ENCODE data around the gene DNASE2.
"Not testable (repeated sequence)": the region's sequence is repeated elsewhere in the genome, so short reads cannot be mapped to it uniquely, and the experiment has no call there.

Gene DNASE2

DNA sequence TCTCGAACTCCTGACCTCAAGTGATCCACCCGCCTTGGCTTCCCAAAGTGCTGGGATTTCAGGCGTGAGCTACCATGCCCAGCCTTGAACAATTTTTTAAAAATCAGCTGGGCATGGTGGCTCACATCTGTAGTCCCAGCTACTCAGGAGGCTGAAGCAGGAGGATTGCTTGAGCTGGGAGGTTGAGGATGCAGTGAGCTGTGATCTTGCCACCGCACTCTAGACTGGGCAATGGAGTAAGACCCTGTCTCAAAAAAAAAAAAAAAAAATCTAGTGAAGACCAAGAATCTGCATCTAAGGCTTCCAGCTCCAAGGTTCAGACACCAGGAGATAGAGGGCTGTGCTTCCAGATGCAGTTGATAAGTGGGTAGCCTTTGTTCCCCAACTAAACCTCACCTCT, 17.1 kb downstream of the DNASE2 start:
- DNase-seq (no peak), ATAC-seq (no peak)

DNA sequence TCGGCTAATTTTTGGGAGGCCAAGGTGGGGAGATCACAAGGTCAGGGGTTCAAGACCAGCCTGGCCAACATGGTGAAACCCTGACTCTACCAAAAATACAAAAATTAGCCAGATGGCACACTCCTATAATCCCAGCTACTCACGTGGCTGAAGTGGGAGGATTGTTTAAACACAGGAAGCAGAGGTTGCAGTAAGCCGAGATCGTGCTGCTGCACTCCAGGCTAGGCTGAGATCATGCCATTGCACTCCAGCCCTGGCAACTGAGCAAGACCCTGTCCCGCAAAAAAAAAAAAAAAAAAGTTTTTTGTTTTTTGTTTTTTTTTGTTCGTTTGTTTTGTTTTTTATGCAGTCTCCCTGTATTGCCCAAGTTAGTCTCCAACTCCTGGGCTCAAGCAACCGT, 21.7 kb downstream of the DNASE2 start:
- DNase-seq: no peak
- ATAC-seq: no peak

GRCh38 chr19:12858041-12858928, 23.0 kb downstream of the DNASE2 start:
- ATAC-seq (no peak), DNase-seq (no peak)

- ATAC-seq: no peak
- no peak for DNase-seq
Observed at GRCh38 chr19:12856653-12857052, 24.6 kb downstream of the DNASE2 start.

GRCh38 chr19:12847159-12848139, 33.8 kb downstream of the DNASE2 start:
- peak; percentile 95 for DNase-seq
- ATAC-seq: peak; percentile 98

- not testable (repeated sequence) for ATAC-seq
Observed at GRCh38 chr19:12846613-12847012, 34.6 kb downstream of the DNASE2 start.

GRCh38 chr19:12843999-12844732, 37.1 kb downstream of the DNASE2 start:
- no peak for DNase-seq
- ATAC-seq: no peak

More at GRCh38 chr19:12846613-12847012, 34.6 kb downstream of the DNASE2 start:
- not testable (repeated sequence) for DNase-seq

DNA sequence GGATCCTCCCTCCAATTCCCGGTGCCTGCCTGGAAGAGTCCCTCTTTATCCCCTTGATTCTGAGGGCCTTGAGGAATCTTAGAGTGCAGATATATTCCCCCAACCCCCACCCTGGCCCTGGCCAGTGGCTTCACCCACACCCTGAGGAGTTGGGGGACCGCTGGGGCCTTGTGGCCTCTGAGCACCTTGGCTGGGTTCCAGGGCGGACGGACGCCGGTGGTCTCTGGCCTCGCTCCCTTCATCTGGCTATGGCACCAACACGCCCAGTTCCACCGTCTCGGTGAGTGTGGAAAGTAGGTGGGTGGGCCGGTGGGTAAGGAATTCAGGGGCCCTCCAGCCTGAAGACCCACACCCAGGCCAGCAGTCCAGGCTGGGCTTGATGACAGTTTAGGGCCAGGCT, 37.9 kb downstream of the DNASE2 start:
- no peak for ATAC-seq
- no peak for DNase-seq

DNA sequence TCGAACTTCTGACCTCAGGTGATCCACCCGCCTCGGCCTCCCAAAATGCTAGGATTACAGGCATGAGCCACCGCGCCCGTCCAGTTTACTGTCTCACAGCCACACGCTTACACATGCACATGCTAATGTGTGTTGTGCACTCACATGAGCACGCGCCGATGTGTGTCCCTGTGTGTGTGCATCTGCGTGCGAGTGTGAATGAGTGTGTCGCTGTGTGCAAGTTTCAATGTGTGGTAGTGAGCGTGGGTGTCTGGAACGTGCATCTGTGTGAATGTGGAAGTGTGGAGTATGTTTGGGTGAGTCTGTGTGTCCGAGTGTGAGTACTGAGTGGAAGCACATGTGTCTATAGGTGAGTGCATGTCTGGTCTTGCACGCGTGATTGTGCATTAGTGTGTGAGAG, 38.7 kb downstream of the DNASE2 start:
- no peak for ATAC-seq

GRCh38 chr19:12841094-12841493, 40.2 kb downstream of the DNASE2 start:
- ATAC-seq (no peak), DNase-seq (peak; percentile 34)

More for the DNA sequence above, 38.7 kb downstream of the DNASE2 start:
- DNase-seq: no peak

DNA sequence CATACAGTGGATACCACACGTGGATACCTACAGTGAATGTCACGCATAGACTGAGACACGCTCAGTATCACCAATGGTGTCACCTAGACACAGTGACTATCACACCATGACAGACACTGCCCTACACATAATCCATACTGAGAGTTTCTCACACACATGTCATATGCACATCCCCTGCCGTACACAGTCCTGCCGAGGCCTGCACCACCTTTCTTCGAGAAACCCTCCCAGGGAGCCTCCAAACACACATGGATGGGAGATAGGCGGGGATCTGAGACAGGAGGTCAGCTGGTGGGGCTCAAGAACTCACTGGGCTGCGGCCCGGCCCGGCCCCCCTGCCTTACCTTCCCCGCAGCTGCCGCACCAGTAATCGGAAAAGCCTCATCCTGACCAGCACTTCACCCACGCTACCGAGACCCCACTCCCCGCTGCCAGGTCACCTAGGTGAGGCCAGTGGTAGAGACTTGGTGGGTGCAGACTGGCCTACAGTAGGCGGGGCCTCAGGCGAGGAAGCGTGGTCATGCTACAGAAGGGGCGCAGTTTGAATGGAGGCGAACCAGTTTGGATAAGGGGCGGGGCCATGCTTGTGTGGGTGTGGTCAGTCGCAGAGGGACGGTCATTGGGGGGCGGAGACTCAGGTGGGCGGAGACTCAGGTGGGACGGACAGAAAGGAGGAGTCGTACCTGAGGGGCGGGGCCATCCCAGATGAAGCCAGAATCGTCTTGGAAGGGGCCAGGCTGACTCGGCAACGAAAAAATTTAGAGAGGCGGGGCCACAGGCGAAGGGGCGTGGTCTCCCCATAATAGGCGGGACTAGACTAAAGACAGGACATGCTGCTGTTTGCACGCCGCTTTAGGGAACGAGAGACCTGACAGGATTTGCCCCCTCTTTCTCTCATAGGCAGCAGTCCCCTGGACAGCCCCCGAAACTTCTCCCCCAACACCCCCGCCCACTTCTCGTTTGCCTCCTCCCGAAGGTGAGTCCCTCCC, 40.9 kb downstream of the DNASE2 start:
- peak; percentile 71 for DNase-seq
- ATAC-seq: no peak

DNA sequence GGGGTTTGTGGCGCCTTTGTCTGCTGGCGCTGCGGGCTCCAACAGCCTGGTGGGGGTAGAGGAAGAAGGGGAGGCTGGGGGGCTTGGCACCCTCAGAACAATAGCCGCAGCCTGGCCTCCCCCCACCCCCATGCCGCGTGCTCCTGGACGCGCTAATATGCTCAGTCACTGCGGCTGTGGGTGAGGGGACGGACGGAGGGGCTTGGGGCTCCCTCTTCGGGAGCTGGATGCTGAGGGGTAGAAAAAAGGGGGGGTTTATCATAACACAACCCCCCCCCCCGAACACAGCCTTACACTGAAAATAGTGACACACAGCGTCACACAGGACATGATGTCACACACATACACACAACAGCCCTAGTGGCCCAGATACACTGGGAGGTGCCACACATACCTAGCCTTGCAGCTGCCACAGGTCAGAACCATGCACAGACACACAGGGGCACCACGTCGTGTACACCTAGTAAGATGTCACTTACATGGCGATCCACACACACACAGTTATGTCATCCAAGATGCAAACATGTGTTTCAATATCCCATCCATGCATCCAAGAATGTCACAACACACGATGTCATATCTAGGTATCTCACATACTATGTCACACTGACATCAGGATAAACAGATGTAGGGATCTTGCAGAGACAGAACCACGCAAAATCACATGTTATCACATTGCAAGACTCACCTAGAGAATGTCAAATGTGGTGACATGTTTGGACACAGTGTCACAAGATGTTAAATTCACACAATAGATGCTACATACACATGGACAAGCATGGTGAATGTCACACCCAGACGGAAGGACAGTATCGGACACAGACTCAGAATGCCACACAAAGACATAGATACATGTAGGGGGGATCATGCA, 42.1 kb downstream of the DNASE2 start:
- peak; percentile 16 for DNase-seq
- no peak for ATAC-seq

GRCh38 chr19:12838182-12838885, 42.9 kb downstream of the DNASE2 start, which contains the start of gene MAST1:
MAST1 (plus strand) TSS chr19:12838515; CDS start chr19:12838573, 58 bp downstream.
- ATAC-seq (peak; percentile 56), DNase-seq (peak; percentile 73)

GRCh38 chr19:12837225-12837624, 44.0 kb downstream of the DNASE2 start:
- no peak for ATAC-seq

DNA sequence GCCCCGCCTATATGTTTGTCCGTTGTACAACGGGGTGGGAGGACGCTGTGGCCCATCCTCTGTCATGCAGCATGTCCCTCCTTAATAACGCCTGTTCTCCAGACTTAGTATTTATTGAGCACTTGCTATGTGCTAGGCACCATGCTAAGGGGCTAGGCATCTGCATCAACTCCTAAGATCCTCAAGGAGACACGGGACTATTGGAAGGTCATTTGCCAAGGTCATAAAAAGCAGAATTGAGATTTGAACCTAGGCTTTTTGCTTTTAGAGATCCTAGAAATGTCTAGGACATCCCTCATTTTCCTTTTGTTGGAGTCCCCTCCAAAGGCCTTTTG, 44.8 kb downstream of the DNASE2 start:
- DNase-seq (no peak), ATAC-seq (no peak)

More at GRCh38 chr19:12837225-12837624, 44.0 kb downstream of the DNASE2 start:
- peak; percentile 15 for DNase-seq

- DNase-seq (peak; percentile 49), ATAC-seq (no peak)
Observed at GRCh38 chr19:12834976-12835757, 46.1 kb downstream of the DNASE2 start.

DNA sequence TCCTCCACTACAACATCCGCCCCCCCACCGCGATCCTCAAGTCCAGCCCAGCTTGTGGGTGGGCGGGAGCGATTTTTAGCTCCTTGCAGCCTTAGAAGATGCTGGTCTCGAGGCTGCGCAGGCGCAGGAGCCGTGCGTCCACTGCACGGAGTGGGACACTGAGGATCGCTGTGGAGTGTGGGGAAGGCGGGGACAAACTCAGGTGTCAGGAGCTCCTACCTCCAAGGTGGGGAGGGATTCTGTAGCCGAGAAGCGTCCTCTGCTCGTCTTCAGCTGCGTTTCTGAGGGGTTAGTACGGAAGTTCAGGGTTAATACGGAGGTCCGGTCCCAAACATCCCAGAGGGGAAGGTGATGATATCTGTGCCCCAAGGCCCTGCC, 46.7 kb downstream of the DNASE2 start, which contains the start of gene RTBDN:
RTBDN (minus strand) TSS at position 14 of the 378 bp plus-strand sequence. CDS start 4,600 bp downstream, outside the sequence.
- DNase-seq (no peak), ATAC-seq (no peak)

Data from stimulated activated naive CD8-positive, alpha-beta T cell treated with anti-CD3 and anti-CD28 coated beads, Interleukin-15, Interleukin-2, amounts not matched to agents 100 U/mL and 50 U/mL, for 24 hours (primary cell).